HG03442 (cell line): ENCODE measurements around the gene CSNK1G1.
"Not testable (repeated sequence)": the region's sequence is repeated elsewhere in the genome, so short reads cannot be mapped to it uniquely, and the experiment has no call there.

ENCODE experiments used
- ATAC-seq: cut with Tn5 transposase; IDR thresholded peaks from one replicate; pipeline ENCODE4 v1.9.1; 2021; ENCODE audit warnings: mild to moderate bottlenecking, moderate library complexity; ENCODE audit not compliant: unreplicated experiment

CSNK1G1 gene

GRCh38 chr15:64138331-64138941, 217.5 kb downstream of the CSNK1G1 start:
- ATAC-seq: no peak

GRCh38 chr15:64137226-64137833, 218.6 kb downstream of the CSNK1G1 start:
- no peak for ATAC-seq

GRCh38 chr15:64136347-64136746, 219.6 kb downstream of the CSNK1G1 start:
- no peak for ATAC-seq

GRCh38 chr15:64134345-64134829, 221.6 kb downstream of the CSNK1G1 start:
- no peak for ATAC-seq

GRCh38 chr15:64133623-64134344, 222.2 kb downstream of the CSNK1G1 start:
- ATAC-seq: no peak

- no peak for ATAC-seq
Measured at GRCh38 chr15:64132217-64132616, 223.8 kb downstream of the CSNK1G1 start.

- ATAC-seq: no peak
Measured at GRCh38 chr15:64131547-64131946, 224.4 kb downstream of the CSNK1G1 start.

- ATAC-seq: no peak
Measured at GRCh38 chr15:64130159-64130558, 225.8 kb downstream of the CSNK1G1 start.

GRCh38 chr15:64127521-64128270, 228.3 kb downstream of the CSNK1G1 start:
- ATAC-seq: no peak

GRCh38 chr15:64125978-64126377, 230.0 kb downstream of the CSNK1G1 start:
- ATAC-seq: no peak

GRCh38 chr15:64122936-64123351, 233.0 kb downstream of the CSNK1G1 start:
- no peak for ATAC-seq

GRCh38 chr15:64122444-64122843, 233.5 kb downstream of the CSNK1G1 start:
- ATAC-seq: no peak

GRCh38 chr15:64121614-64122013, 234.4 kb downstream of the CSNK1G1 start:
- ATAC-seq: no peak

- not testable (repeated sequence) for ATAC-seq
Measured at GRCh38 chr15:64120322-64120721, 235.7 kb downstream of the CSNK1G1 start.

- no peak for ATAC-seq
Measured at GRCh38 chr15:64117759-64118487, 238.1 kb downstream of the CSNK1G1 start.
